ENCODE data around the gene EXOC6B. TPM values are rescaled to one million over a fixed set of nuclear protein-coding genes. Genes with fewer than 3 reads are reported as not detected.

EXOC6B gene
- total and polyA plus RNA-seq, 2 of the 8 experiments (the other 6 are each of a cell fraction or from before 2014, with no cell fraction given): 13.5 to 33.0 TPM

DNA sequence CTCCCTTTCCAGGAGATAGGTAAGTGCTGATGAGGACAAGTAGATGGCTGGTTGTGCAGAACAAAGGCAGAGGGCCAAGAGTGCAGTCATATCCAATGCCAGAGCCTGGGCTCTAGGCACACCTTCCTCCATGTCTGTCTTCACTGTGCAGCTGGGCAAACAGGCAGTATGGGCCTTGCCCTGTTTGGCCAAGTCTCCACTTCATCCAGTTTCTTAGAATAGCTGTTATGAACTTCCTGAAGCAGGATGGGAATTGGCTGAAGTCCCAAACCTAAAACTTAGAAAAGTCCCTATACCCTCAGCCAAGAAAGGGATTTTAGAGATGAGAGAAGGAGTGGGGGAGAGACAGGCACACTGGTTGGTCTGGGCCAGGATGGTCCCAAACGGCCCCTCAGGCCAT lies 640.6 kb downstream of the EXOC6B start (continued):
- TF ChIP-seq JUND (IDR thresholded peaks at IDR 0.05; ENCODE audit: low read length) (no peak), ZNF274 (IDR thresholded peaks at IDR 0.05; ENCODE audit: borderline replicate concordance, extremely low read depth, low read length) (no peak), RFX5 (IDR thresholded peaks at IDR 0.05; ENCODE audit: borderline replicate concordance, low read depth, low read length) (no peak), CHD2 (IDR thresholded peaks at IDR 0.05; ENCODE audit: low read length) (no peak)
